G401 (cell line): ENCODE data around the gene KCNJ18. TPM values are rescaled to one million over a fixed set of nuclear protein-coding genes. Genes with fewer than 3 reads are reported as not detected.
"Not testable (repeated sequence)": the region's sequence is repeated elsewhere in the genome, so short reads cannot be mapped to it uniquely, and the experiment has no call there.

Experiments
- DNase-seq: peaks from one replicate; pipeline ENCODE4 v3.0.0-alpha.2; 2015; ENCODE audit warnings: low spot score
- in situ Hi-C: cut with HindIII; loops from 2 replicates; pipeline ENCODE4 v1.10.0; 2016; ENCODE audit warnings: low sequenced_read_pairs, mixed read lengths
- total RNA-seq: library from RNA; depleted of rRNA; stranded (reverse); fragments of >200 nt; shearing (Covaris generic); gene quantifications from 2 replicates; pipeline ENCODE4 v1.2.3, GENCODE V29; 2014

Gene KCNJ18
- total RNA-seq, 1 experiment from 2014 or later, result not detected

DNA sequence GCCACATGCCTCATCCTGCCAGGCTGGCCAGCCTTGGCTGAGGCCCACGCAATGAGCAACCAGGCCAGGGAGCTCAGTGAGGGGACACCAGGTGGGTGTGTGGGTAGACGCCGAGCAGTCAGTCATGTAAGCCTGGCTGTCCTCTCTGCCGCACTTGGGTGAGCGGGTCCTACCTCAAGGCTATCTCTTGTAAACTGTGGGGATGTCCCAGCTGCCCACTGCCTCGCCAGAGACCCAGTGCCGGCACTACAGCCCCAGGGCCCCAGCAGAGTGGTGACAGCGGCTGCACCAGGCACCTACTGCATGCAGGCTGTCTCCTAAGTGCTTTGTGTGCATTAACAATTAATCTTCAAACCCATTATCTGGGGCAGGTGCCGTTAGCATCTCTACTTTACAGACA, 52.3 kb downstream of the KCNJ18 start:
- in situ Hi-C loops, DNase-seq: not testable (repeated sequence)

DNA sequence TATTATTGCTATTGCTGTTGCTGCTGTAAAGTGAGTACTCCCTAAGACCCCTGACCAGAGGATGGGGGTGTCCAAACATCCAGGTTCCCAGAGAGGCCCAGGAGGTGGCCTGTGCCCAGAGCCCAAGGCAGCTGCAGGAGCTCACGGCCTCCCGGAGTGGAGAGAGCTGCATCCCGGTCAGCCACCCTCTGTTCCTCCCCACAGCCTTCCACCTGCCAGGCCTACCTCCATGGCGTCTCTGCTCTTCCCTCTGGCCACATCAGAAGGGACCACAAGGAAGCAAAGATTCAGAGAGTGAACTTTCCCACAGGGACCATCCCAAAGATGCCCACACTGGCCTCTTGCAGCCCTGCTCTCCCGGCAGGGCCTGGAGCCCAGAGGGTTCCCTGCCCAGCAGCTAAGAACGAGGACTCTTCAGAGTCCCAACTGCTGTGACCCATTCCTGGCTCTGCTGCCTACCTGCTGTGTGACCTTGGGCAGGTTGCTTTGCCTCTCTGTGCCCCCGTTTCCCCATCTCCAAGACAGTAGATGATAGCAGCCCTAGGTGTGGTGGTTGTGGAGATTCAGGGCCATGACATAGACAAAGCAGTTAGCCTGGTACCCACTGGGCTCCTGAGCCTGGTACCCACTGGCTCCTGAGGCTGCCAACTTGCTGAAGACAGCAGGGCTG, 53.2 kb downstream of the KCNJ18 start:
- in situ Hi-C loops, DNase-seq: not testable (repeated sequence)

DNA sequence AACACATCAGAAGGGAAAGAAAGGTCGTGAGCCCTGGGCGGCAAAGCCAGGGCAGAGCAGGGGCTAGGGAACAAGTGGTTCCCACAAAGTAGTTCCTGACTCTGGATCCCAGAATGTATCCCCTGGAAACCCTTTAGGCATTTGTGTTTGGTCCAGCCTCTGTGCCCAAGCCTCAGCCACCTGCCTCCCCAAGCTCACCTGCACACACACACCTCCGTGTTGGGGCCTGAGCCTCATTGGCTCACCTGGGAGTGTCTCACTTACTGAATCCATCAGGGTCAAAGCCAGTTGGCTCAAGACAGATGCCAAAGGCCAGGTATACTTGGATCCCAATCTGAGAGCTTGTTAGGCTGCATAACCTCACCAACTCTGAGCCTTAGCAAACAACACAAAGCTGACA, 54.1 kb downstream of the KCNJ18 start:
- DNase-seq, in situ Hi-C loops: not testable (repeated sequence)

- in situ Hi-C loops, DNase-seq: not testable (repeated sequence)
Measured at GRCh38 chr17:21747195-21747915, 55.0 kb downstream of the KCNJ18 start.

DNA sequence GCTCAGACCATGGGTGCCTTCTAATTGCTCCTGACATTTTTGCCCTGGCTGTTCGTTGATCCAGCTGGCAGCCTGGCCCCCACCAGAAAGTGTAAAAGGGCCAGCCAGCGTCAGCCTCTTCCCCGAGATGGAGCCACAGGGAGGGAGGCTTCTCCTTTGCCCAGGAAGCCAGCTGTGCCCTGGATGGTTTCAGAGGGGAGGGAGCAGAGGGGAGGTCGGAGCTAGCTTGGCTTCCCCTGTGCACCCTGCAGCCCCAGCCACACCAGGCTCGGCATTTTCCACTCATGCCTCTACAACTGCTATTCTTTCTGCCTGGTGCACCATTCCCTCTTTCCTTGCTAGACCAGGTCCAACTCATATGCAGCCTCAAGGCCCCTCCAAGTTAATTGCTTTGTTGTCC, 56.4 kb downstream of the KCNJ18 start:
- in situ Hi-C loops, DNase-seq: not testable (repeated sequence)

DNA sequence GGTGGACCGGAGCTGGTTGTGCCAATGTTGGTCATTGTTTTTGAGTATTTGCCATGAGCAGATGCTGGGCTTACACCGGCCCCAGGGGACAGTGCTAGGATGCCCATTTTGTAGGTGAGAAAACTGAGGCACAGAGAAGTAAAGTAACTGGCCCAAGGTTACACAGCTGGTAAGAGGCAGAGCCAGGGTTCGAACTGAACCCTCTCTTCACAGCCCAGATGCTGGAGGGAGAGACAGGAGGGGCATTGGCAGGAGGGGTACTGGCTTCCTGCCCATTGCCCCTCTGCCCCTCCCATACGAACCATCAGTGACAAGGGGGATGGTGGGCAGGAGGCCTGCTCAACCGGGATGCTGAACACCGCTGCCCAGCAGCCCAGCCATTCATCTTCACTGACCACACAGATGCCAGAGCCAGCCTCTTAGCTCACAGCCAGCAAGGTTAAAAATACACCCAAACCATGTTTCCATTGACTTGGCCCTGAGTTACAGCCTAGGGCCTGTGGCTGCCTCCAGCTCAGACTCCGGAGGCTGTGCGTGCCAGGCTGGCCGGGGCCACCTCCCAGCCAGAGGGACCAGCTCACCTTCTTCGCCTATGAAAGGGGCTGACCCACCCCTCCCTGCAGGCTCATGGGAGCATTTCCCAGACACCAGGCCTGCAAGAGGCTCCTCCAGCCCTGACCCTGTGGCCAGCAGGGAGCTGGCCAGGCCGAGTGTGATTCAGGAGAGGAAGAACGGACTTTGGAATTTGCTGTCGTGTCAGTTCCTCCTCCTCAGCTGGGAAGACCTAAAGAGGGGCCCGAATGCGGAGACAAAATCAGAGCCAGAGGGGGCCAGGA, 57.6 kb downstream of the KCNJ18 start:
- not testable (repeated sequence) for DNase-seq

GRCh38 chr17:21751111-21751510, 58.8 kb downstream of the KCNJ18 start:
- DNase-seq, in situ Hi-C loops: not testable (repeated sequence)

More for the DNA sequence above, 57.6 kb downstream of the KCNJ18 start:
- in situ Hi-C loops, result not testable (repeated sequence)
